Prostate gland (tissue), 2 donors: Measurements from ENCODE around the gene ZNF681.
"Not testable (repeated sequence)": the region's sequence is repeated elsewhere in the genome, so short reads cannot be mapped to it uniquely, and the experiment has no call there.

Experiments
- CTCF ChIP-seq, 4 experiments: fragments of 200-600 bp in 2 of 4; fragments of 450-650 bp in 2 of 4; sonication (generic) in 2 of 4; IDR thresholded peaks; 1 replicate in 3 of 4; 2 replicates in 1 of 4; pipeline ENCODE4 v1.5.1; 2016 to 2019; ENCODE audit warnings: antibody characterized with exemption in 4 of 4, mild to moderate bottlenecking in 2 of 4, moderate library complexity in 2 of 4
- POLR2A ChIP-seq: fragments of 450-650 bp; IDR thresholded peaks from one replicate; pipeline ENCODE4 v1.6.1; 2016; ENCODE audit warnings: antibody characterized with exemption, mild to moderate bottlenecking

GRCh38 chr19:23724161-23724560, 34.5 kb downstream of the ZNF681 start:
- not testable (repeated sequence) for TF ChIP-seq CTCF (IDR thresholded peaks at IDR 0.05); POLR2A
